Naive thymus-derived CD8-positive, alpha-beta T cell (primary cell): ENCODE results near the gene ATOX1. TPM values are rescaled to one million over a fixed set of nuclear protein-coding genes. Genes with fewer than 3 reads are reported as not detected.

Source experiments
- ATAC-seq, 2 donors: fragments of 150-1000 bp; cut with Tn5 transposase in 1 of 2; sonication (Bioruptor Pico), chemical (Tn5 transposase) in 1 of 2; 1 replicate in 1 of 2; 2 replicates in 1 of 2; pipeline ENCODE4 v1.10.0; 2021; ENCODE audit warnings: mild to moderate bottlenecking in 2 of 2, moderate library complexity in 2 of 2
- POLR2A ChIA-PET: fragments of 350-600 bp; sonication (Branson Sonifier 250); formaldehyde crosslinking; loops from one replicate; lab custom pipeline; 2021; ENCODE audit warnings: antibody characterized with exemption; lab: Charles Lee
- DNase-seq, 10 donors: peaks; one replicate each; pipeline versions ENCODE4 v3.0.0 to v3.0.0-alpha.2; 2020 to 2022
- H3K27ac Mint-ChIP-seq, 10 donors: one replicate each; pipeline ENCODE4 v1.8.0; 2020 to 2022; ENCODE audit warnings: mild to moderate bottlenecking in 10 of 10, mixed read lengths in 10 of 10, moderate library complexity in 4 of 10, inconsistent platforms in 1 of 10
- H3K27me3 Mint-ChIP-seq, 5 donors: one replicate each; pipeline ENCODE4 v1.8.0; 2021 to 2022; ENCODE audit warnings: mixed read lengths in 5 of 5
- H3K36me3 Mint-ChIP-seq, 3 donors: one replicate each; pipeline ENCODE4 v1.8.0; 2020 to 2022; ENCODE audit warnings: mixed read lengths in 3 of 3, mild to moderate bottlenecking in 2 of 3, inconsistent platforms in 1 of 3
- H3K4me1 Mint-ChIP-seq, 4 donors: one replicate each; pipeline ENCODE4 v1.8.0; 2021 to 2022; ENCODE audit warnings: mixed read lengths in 4 of 4
- H3K4me3 Mint-ChIP-seq, 10 donors: one replicate each; pipeline ENCODE4 v1.8.0; 2020 to 2022; ENCODE audit warnings: mild to moderate bottlenecking in 10 of 10, mixed read lengths in 10 of 10, moderate library complexity in 6 of 10, inconsistent platforms in 1 of 10
- H3K9me3 Mint-ChIP-seq, 9 donors: one replicate each; pipeline ENCODE4 v1.8.0; 2020 to 2022; ENCODE audit warnings: mixed read lengths in 9 of 9, mild to moderate bottlenecking in 3 of 9, inconsistent platforms in 1 of 9, moderate library complexity in 1 of 9
- polyA plus RNA-seq, 3 donors: library from polyadenylated mRNA; unstranded; fragments of 300-500 nt; fragmentation: Illumina TruSeq; gene quantifications; one replicate each; pipeline ENCODE4 v1.2.3, GENCODE V29; 2021
- total RNA-seq, 8 experiments: library from RNA in 2 of 8; stranded (reverse) in 2 of 8; gene quantifications; one replicate each; pipeline ENCODE4 v1.2.3 and lab custom pipeline; 2021 to 2026

The ATOX1 gene
- total and polyA plus RNA-seq, 5 experiments from 2014 or later, result 26.8 to 58.7 (median 50.9) TPM

GRCh38 chr5:151766975-151767374 lies 8.5 kb upstream of the ATOX1 start:
- POLR2A ChIA-PET, result interaction anchor here (2.4 kb wide), 1 partner anchor 10 kb away, joined by 10 read pairs; no protein-coding TSS in a partner anchor
- ATAC-seq (no peak), DNase-seq (no peak)
- Mint-ChIP-seq H3K27me3 (no peaks in the 10 kb centered on the region), H3K4me3 (no peak overlapping the region), H3K4me1 (peaks cover 4 to 14% (median 8%) of the 10 kb centered on the region in 4 donors), H3K36me3 (no peaks in the 10 kb centered on the region), H3K9me3 (no peaks in the 10 kb centered on the region), H3K27ac (peak overlapping the region in 3 of 10 donors; percentile 45 to 86 (median 65))

- no peak for ATAC-seq
- Mint-ChIP-seq H3K36me3 (no peaks in the 10 kb centered on the region), H3K4me1 (peaks cover 4 to 9% (median 6%) of the 10 kb centered on the region in 4 donors), H3K4me3 (no peak overlapping the region), H3K9me3 (no peaks in the 10 kb centered on the region), H3K27me3 (no peaks in the 10 kb centered on the region), H3K27ac (no peak overlapping the region)
- no peak for DNase-seq
- POLR2A ChIA-PET, result interaction anchor here (0.5 kb wide), 1 partner anchor 141 kb away, joined by 5 read pairs; no protein-coding TSS in a partner anchor
Observed at GRCh38 chr5:151764801-151765200, 6.4 kb upstream of the ATOX1 start.

DNA sequence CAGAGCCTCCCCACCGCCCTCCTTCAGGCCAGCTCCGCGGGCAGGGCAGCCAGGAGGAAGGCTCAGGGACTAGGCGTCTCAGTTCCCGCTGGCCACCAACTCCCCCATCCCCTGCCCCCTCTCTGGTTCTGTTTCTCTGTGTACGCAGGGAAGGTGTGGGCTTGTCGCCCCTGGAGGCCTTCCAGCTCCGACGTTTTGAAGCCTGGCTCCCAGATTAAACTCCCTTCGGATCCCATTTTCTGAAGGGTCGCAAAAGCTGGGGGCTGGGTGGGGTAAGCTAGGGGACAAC lies 346 bp downstream of the ATOX1 start:
- H3K9me3 Mint-ChIP-seq, result no peaks in the 10 kb centered on the region
- H3K36me3 Mint-ChIP-seq, result peaks cover 0 to 11% (median 0%) of the 10 kb centered on the region in 3 donors
- peak in 2 of 10 donors; percentile 9 for DNase-seq
- H3K4me1 Mint-ChIP-seq, result peaks cover 14 to 46% (median 43%) of the 10 kb centered on the region in 4 donors
- no peaks in the 10 kb centered on the region for H3K27me3 Mint-ChIP-seq
- peak; percentile 19 to 28 for ATAC-seq
- peak overlapping the region; percentile 85 to 98 (median 92) for H3K4me3 Mint-ChIP-seq
- peak overlapping the region; percentile 88 to 98 (median 94) for H3K27ac Mint-ChIP-seq
- POLR2A ChIA-PET, result interaction anchor here (0.5 to 9.4 kb wide), 8 partner anchors 8 to 566 kb away, joined by 3 to 152 read pairs (median 4); partner anchors contain the start of gene G3BP1

DNA sequence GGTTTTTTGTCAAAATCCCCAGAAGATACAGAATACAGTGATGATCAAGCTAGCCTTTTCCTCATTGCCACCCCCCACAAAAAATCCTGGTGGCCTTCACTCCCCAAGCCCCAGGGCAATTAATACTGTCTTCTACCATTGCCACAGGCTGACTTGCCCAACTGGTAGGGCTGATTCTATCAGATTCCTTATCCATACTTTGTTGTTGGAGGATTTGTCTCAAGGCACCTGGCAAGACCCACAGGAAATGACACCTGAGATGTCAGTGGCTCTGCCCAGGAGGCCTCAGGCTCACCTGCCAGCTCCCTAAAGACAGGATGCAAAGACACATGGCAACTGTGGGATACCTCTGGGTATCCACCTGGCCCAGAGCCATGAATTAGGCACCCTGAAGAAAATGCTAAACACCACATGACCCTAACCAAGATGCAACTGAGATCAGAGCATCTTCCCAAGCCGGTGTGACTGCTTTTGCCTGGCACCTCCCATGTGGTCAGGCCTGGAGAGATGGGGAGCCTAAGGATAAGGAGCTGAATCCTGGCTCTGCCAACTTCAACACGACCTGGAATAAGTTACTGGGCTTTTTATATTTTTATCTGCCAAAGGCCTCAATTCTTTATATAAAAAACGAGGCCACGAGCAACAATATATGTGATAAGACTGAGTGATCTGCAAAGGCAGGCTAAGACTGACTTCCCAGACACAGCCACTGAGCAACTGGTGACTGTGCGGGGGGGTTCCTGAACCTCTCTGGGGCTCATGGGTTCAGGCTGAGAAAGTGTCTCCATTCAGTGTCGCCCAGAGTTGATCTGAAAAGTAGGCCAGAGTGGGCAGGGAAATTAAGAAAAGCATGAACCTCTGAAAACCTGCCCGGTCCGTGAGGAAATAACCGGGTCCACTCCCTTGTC lies 944 bp downstream of the ATOX1 start:
- ATAC-seq, result peak; percentile 7 to 28
- Mint-ChIP-seq H3K36me3 (peaks cover 0 to 16% (median 0%) of the 10 kb centered on the region in 3 donors), H3K9me3 (no peaks in the 10 kb centered on the region), H3K4me1 (peaks cover 14 to 49% (median 47%) of the 10 kb centered on the region in 4 donors), H3K4me3 (peak overlapping the region; percentile 85 to 98 (median 92)), H3K27me3 (no peaks in the 10 kb centered on the region), H3K27ac (peak overlapping the region; percentile 88 to 98 (median 94))
- DNase-seq, result peak in 4 of 10 donors; percentile 3 to 19 (median 10)
- POLR2A ChIA-PET, result interaction anchor here (0.5 to 9.4 kb wide), 7 partner anchors 9 to 146 kb away, joined by 3 to 152 read pairs (median 5); partner anchors contain the start of gene G3BP1

GRCh38 chr5:151755383-151755782 lies 3.0 kb downstream of the ATOX1 start:
- Mint-ChIP-seq H3K27ac (peak overlapping the region in 2 of 10 donors; percentile 21 to 28), H3K9me3 (no peaks in the 10 kb centered on the region), H3K4me3 (peak overlapping the region in 2 of 10 donors; percentile 7 to 17), H3K36me3 (peaks cover 0 to 22% (median 0%) of the 10 kb centered on the region in 3 donors), H3K4me1 (peaks cover 14 to 61% (median 53%) of the 10 kb centered on the region in 4 donors), H3K27me3 (no peaks in the 10 kb centered on the region)
- ATAC-seq, result no peak
- no peak for DNase-seq
- POLR2A ChIA-PET, result interaction anchor here (0.6 to 9.4 kb wide), 2 partner anchors 15 to 662 kb away, joined by 3 to 152 read pairs; partner anchors contain the start of gene G3BP1

- H3K36me3 Mint-ChIP-seq, result peaks cover 0 to 31% (median 0%) of the 10 kb centered on the region in 3 donors
- DNase-seq (no peak), ATAC-seq (no peak)
- peak overlapping the region in 2 of 10 donors; percentile 3 to 43 for H3K27ac Mint-ChIP-seq
- H3K4me1 Mint-ChIP-seq, result peaks cover 2 to 51% (median 34%) of the 10 kb centered on the region in 4 donors
- POLR2A ChIA-PET, result interaction anchor here (0.7 kb wide), 1 partner anchor 19 kb away, joined by 3 read pairs; no protein-coding TSS in a partner anchor
- no peak overlapping the region for H3K4me3 Mint-ChIP-seq
- H3K27me3 Mint-ChIP-seq, result no peaks in the 10 kb centered on the region
- H3K9me3 Mint-ChIP-seq, result no peaks in the 10 kb centered on the region
Observed at GRCh38 chr5:151751593-151751992, 6.8 kb downstream of the ATOX1 start.

- no peaks in the 10 kb centered on the region for H3K27me3 Mint-ChIP-seq
- no peaks in the 10 kb centered on the region for H3K9me3 Mint-ChIP-seq
- DNase-seq (no peak), ATAC-seq (no peak)
- peaks cover 2 to 51% (median 34%) of the 10 kb centered on the region in 4 donors for H3K4me1 Mint-ChIP-seq
- no peak overlapping the region for H3K4me3 Mint-ChIP-seq
- POLR2A ChIA-PET, result no interaction called here
- peaks cover 0 to 34% (median 0%) of the 10 kb centered on the region in 3 donors for H3K36me3 Mint-ChIP-seq
- H3K27ac Mint-ChIP-seq, result no peak overlapping the region
Observed at GRCh38 chr5:151751091-151751490, 7.3 kb downstream of the ATOX1 start.

DNA sequence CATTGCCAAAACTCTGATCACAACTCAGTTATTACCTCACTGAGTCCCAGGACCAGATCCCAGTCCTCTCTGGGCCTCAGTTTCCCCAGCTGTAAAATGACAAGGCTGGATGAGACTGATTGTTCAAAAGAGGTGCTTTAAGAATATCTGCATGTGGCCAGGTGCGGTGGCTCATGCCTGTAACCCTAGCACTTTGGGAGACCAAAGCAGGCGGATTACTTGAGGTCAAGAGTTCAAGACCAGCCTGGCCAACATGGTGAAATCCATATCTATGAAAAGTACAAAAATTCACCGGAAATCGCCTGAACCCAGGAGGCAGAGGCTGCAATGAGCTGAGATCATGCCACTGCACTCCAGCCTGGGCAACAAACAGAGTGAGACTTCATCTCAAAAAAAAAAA lies 8.3 kb downstream of the ATOX1 start:
- Mint-ChIP-seq H3K4me1 (peaks cover 11 to 51% (median 35%) of the 10 kb centered on the region in 4 donors), H3K36me3 (peaks cover 0 to 38% (median 0%) of the 10 kb centered on the region in 3 donors), H3K27ac (peak overlapping the region in 1 of 10 donors; percentile 68), H3K27me3 (no peaks in the 10 kb centered on the region), H3K9me3 (no peaks in the 10 kb centered on the region), H3K4me3 (no peak overlapping the region)
- no peak for DNase-seq
- POLR2A ChIA-PET, result no interaction called here
- no peak for ATAC-seq

GRCh38 chr5:151745071-151745705 lies 13.2 kb downstream of the ATOX1 start:
- H3K27ac Mint-ChIP-seq, result peak overlapping the region in 9 of 10 donors; percentile 13 to 90 (median 85)
- H3K4me1 Mint-ChIP-seq, result peaks cover 13 to 48% (median 33%) of the 10 kb centered on the region in 4 donors
- DNase-seq (peak in 1 of 10 donors; percentile 12), ATAC-seq (peak in 1 of 2 donors; percentile 22)
- POLR2A ChIA-PET, result interaction anchor here (1.2 kb wide), 1 partner anchor 26 kb away, joined by 4 read pairs; the partner anchor contains the start of gene G3BP1
- H3K4me3 Mint-ChIP-seq, result peak overlapping the region in 4 of 10 donors; percentile 6 to 29 (median 26)
- no peaks in the 10 kb centered on the region for H3K9me3 Mint-ChIP-seq
- H3K36me3 Mint-ChIP-seq, result peaks cover 0 to 50% (median 4%) of the 10 kb centered on the region in 3 donors
- H3K27me3 Mint-ChIP-seq, result no peaks in the 10 kb centered on the region

DNA sequence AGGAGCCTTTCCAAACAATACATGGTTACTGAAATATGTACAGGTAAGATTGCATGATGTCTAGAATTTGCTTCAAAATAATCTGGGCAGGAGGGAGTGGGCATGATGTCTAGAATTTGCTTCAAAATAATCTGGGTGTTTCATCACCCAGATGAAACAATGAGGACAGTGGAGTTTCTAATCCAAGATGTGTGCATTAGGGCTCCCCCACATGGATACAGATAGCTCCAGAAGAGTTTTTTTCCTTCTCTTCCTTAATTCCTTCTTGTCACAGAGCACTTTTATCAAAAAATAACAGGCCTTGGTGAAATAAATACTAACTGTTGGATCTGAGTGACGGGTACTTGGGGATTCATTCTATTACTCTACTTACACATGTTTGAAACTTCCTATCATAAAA lies 14.9 kb downstream of the ATOX1 start:
- H3K27ac Mint-ChIP-seq, result peak overlapping the region in 2 of 10 donors; percentile 8 to 11
- H3K4me1 Mint-ChIP-seq, result peaks cover 15 to 42% (median 35%) of the 10 kb centered on the region in 4 donors
- no peak overlapping the region for H3K4me3 Mint-ChIP-seq
- H3K9me3 Mint-ChIP-seq, result no peaks in the 10 kb centered on the region
- POLR2A ChIA-PET, result interaction anchor here (1.2 kb wide), 1 partner anchor 28 kb away, joined by 3 read pairs; the partner anchor contains the start of gene G3BP1
- H3K27me3 Mint-ChIP-seq, result no peaks in the 10 kb centered on the region
- no peak for DNase-seq
- ATAC-seq, result no peak
- peaks cover 0 to 46% (median 4%) of the 10 kb centered on the region in 3 donors for H3K36me3 Mint-ChIP-seq

DNA sequence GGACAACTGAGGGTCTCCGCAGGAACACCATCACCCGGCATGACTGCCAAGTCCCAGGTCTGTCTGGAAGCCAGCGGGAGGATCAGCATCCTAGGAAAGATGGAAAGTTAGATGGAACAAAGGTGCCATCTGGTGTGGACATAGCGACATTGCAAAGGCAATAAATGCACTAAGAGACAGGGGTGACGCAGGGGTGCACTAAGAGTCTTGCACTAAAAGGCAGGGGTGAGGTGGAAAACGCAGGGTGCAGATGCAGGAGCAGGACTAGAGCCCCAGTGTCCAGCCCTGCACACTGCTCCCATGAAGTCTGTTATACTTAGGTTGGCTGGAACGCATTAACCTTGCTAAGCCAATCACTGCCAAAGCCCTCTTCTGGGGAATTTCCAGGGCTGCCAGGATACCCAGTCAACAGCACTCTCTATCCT lies 15.5 kb downstream of the ATOX1 start:
- POLR2A ChIA-PET, result interaction anchor here (1.2 kb wide), 1 partner anchor 28 kb away, joined by 3 read pairs; the partner anchor contains the start of gene G3BP1
- Mint-ChIP-seq H3K27ac (peak overlapping the region in 2 of 10 donors; percentile 40 to 53), H3K4me3 (no peak overlapping the region)

More for the DNA sequence above, 15.5 kb downstream of the ATOX1 start:
- ATAC-seq (no peak), DNase-seq (no peak)
- Mint-ChIP-seq H3K9me3 (no peaks in the 10 kb centered on the region), H3K27me3 (no peaks in the 10 kb centered on the region), H3K4me1 (peaks cover 15 to 42% (median 34%) of the 10 kb centered on the region in 4 donors), H3K36me3 (peaks cover 0 to 53% (median 4%) of the 10 kb centered on the region in 3 donors)
